Suprapubic skin (tissue), 4 donors: ENCODE data around the gene KIF6. TPM values are rescaled to one million over a fixed set of nuclear protein-coding genes. Genes with fewer than 3 reads are reported as not detected.

ENCODE experiments used
- DNase-seq, 2 donors: peaks; one replicate each; pipeline ENCODE4 v3.0.0-alpha.2; 2019; ENCODE audit warnings: low spot score in 2 of 2
- H3K27ac ChIP-seq: fragments of 200-600 bp; sonication (generic); one replicate; pipeline ENCODE4 v1.5.1; 2019
- H3K27me3 ChIP-seq: fragments of 200-600 bp; sonication (generic); one replicate; pipeline ENCODE4 v1.5.1; 2019
- H3K36me3 ChIP-seq: fragments of 200-600 bp; sonication (generic); one replicate; pipeline ENCODE4 v1.5.1; 2019
- H3K4me1 ChIP-seq: fragments of 200-600 bp; sonication (generic); one replicate; pipeline ENCODE4 v1.5.1; 2019
- H3K4me3 ChIP-seq: fragments of 200-600 bp; sonication (generic); one replicate; pipeline ENCODE4 v1.5.1; 2019; ENCODE audit warnings: mild to moderate bottlenecking
- H3K9me3 ChIP-seq: fragments of 200-600 bp; sonication (generic); one replicate; pipeline ENCODE4 v1.5.1; 2019
- CTCF ChIP-seq, 2 donors: fragments of 200-600 bp in 1 of 2; fragments of 450-650 bp in 1 of 2; sonication (generic) in 1 of 2; IDR thresholded peaks; one replicate each; pipeline ENCODE4 v1.5.1; 2016 to 2019; ENCODE audit warnings: antibody characterized with exemption in 2 of 2, mild to moderate bottlenecking in 1 of 2, moderate library complexity in 1 of 2
- EP300 ChIP-seq: sonication (generic); formaldehyde crosslinking; IDR thresholded peaks from one replicate; pipeline ENCODE4 v1.6.1; 2017; ENCODE audit warnings: antibody characterized with exemption
- POLR2A ChIP-seq, 2 donors: fragments of 450-650 bp; IDR thresholded peaks; one replicate each; pipeline ENCODE4 v1.6.1; 2017; ENCODE audit warnings: antibody characterized with exemption in 2 of 2, mild to moderate bottlenecking in 2 of 2, moderate library complexity in 2 of 2
- POLR2AphosphoS5 ChIP-seq, 3 donors: sonication (generic); formaldehyde crosslinking; IDR thresholded peaks; one replicate each; pipeline ENCODE4 v1.6.1; 2017; ENCODE audit warnings: antibody characterized with exemption in 3 of 3
- WGBS: methylation state at CpG from one replicate; pipeline ENCODE4 v1.1.5; 2018; 5-methylcytosine and 5-hydroxymethylcytosine counted together
- total RNA-seq, 4 donors: library from RNA; depleted of rRNA; stranded (reverse); fragments of >200 nt; gene quantifications; one replicate each; pipeline ENCODE4 v1.1.0, GENCODE V29; 2016

The KIF6 gene
- total RNA-seq, 4 donors from 2014 or later: 0.18 to 1.1 TPM; not detected in 2

- Histone ChIP-seq H3K27me3 (no peaks in the 10 kb centered on the region), H3K36me3 (no peaks in the 10 kb centered on the region), H3K9me3 (no peaks in the 10 kb centered on the region), H3K4me3 (no peak overlapping the region), H3K27ac (no peak overlapping the region), H3K4me1 (peaks cover 5% of the 10 kb centered on the region)
- no peak for DNase-seq
- TF ChIP-seq CTCF (IDR thresholded peaks at IDR 0.05) (no peak), EP300 (no peak), POLR2AphosphoS5 (IDR thresholded peaks at IDR 0.05) (no peak), POLR2A (IDR thresholded peaks at IDR 0.05) (no peak)
- WGBS: 40% methylated on average over 4 of the region's 4 CpGs
These were observed 194.9 kb downstream of the KIF6 start for GRCh38 chr6:39530201-39530759.

GRCh38 chr6:39527792-39528564 is 197.2 kb downstream of the KIF6 start:
- no peak overlapping the region for H3K4me3 ChIP-seq
- WGBS: 75% methylated on average over 2 of the region's 2 CpGs
- H3K27me3 ChIP-seq: no peaks in the 10 kb centered on the region
- H3K9me3 ChIP-seq: no peaks in the 10 kb centered on the region
- DNase-seq: no peak
- no peak overlapping the region for H3K27ac ChIP-seq
- TF ChIP-seq POLR2A (IDR thresholded peaks at IDR 0.05): no peak
- TF ChIP-seq EP300: no peak
- peaks cover 5% of the 10 kb centered on the region for H3K4me1 ChIP-seq
- no peaks in the 10 kb centered on the region for H3K36me3 ChIP-seq

GRCh38 chr6:39524007-39524406 is 201.2 kb downstream of the KIF6 start:
- WGBS: 81% methylated on average over 2 of the region's 2 CpGs
- no peak for TF ChIP-seq POLR2AphosphoS5 (IDR thresholded peaks at IDR 0.05)
- TF ChIP-seq CTCF (IDR thresholded peaks at IDR 0.05): no peak
- TF ChIP-seq POLR2A (IDR thresholded peaks at IDR 0.05): no peak
- no peak for TF ChIP-seq EP300
- DNase-seq: no peak
- no peak overlapping the region for H3K4me3 ChIP-seq
- no peaks in the 10 kb centered on the region for H3K27me3 ChIP-seq
- no peaks in the 10 kb centered on the region for H3K9me3 ChIP-seq
- H3K27ac ChIP-seq: no peak overlapping the region
- H3K36me3 ChIP-seq: no peaks in the 10 kb centered on the region
- no peaks in the 10 kb centered on the region for H3K4me1 ChIP-seq

GRCh38 chr6:39521958-39522357 is 203.2 kb downstream of the KIF6 start:
- Histone ChIP-seq H3K4me3 (no peak overlapping the region), H3K27ac (no peak overlapping the region), H3K9me3 (no peaks in the 10 kb centered on the region), H3K27me3 (no peaks in the 10 kb centered on the region), H3K36me3 (no peaks in the 10 kb centered on the region), H3K4me1 (no peaks in the 10 kb centered on the region)
- TF ChIP-seq CTCF (IDR thresholded peaks at IDR 0.05) (no peak), POLR2A (IDR thresholded peaks at IDR 0.05) (no peak), POLR2AphosphoS5 (IDR thresholded peaks at IDR 0.05) (no peak), EP300 (no peak)
- DNase-seq: no peak
- 68% methylated on average over 2 of the region's 2 CpGs for WGBS

- Histone ChIP-seq H3K9me3 (no peaks in the 10 kb centered on the region), H3K4me3 (no peak overlapping the region), H3K27ac (no peak overlapping the region), H3K4me1 (no peaks in the 10 kb centered on the region), H3K27me3 (no peaks in the 10 kb centered on the region), H3K36me3 (no peaks in the 10 kb centered on the region)
- WGBS: 49% methylated on average over 1 of the region's 1 CpG
- DNase-seq: no peak
- TF ChIP-seq POLR2A (IDR thresholded peaks at IDR 0.05) (no peak), POLR2AphosphoS5 (IDR thresholded peaks at IDR 0.05) (no peak), EP300 (no peak), CTCF (IDR thresholded peaks at IDR 0.05) (no peak)
These were observed 204.3 kb downstream of the KIF6 start for GRCh38 chr6:39520916-39521315.
